ENCODE measurements around the gene CCDC24.

DNA sequence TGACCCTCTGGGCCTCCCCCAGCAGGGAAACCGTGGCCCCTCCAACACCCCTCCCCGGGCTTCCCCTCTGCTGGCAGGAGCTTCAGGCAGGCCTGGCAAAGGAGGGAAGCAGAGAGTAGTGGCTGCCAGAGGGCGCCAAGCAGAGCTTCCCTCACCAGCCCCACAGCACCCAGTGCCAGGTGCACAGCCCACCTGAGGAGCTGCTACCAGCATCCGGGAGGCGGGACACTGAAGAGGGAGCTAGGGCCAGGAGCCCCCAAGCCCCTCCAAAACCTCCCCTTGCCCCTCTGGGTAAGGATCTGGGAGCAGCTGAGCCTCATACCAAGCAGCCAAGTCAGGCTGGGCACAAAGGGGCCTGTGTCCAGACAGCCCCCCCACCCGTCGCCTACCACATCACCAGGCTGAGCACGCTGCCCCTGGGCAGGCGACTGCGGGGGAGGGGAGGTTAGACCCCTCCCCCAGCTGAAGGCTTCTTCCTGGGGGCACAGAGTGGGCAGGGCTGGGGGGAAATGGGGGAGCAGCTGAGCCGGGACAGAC lies 19.6 kb downstream of the CCDC24 start:
- TF ChIP-seq EP300 (IDR thresholded peaks at IDR 0.05; ENCODE audit: borderline replicate concordance), result no peak
- TF ChIP-seq EGR1 (IDR thresholded peaks at IDR 0.05), result no peak
- TF ChIP-seq TAF1 (IDR thresholded peaks at IDR 0.05; ENCODE audit: low read depth), result no peak
- no peak for TF ChIP-seq REST (IDR thresholded peaks at IDR 0.05; ENCODE audit: low read depth)
- no peak for TF ChIP-seq TEAD4 (IDR thresholded peaks at IDR 0.05)
- TF ChIP-seq YY1 (IDR thresholded peaks at IDR 0.05; ENCODE audit: low read depth), result no peak
- no peak for TF ChIP-seq CREB1 (IDR thresholded peaks at IDR 0.05; ENCODE audit: low read depth)
- TF ChIP-seq USF1 (IDR thresholded peaks at IDR 0.05), result no peak
- no peak for TF ChIP-seq ZBTB7A (IDR thresholded peaks at IDR 0.05; ENCODE audit: low read depth)
- no peak for TF ChIP-seq NFIC (IDR thresholded peaks at IDR 0.05)
- no peak for TF ChIP-seq FOXM1 (IDR thresholded peaks at IDR 0.05; ENCODE audit: borderline replicate concordance, low read depth)
- TF ChIP-seq MAX (IDR thresholded peaks at IDR 0.05), result no peak
